Measurements from ENCODE around the gene GJD3. TPM values are rescaled to one million over a fixed set of nuclear protein-coding genes. Genes with fewer than 3 reads are reported as not detected.
A peak's percentile ranks its signal among the peaks of the same experiment; 100 is the strongest.

GJD3 gene
- total and polyA plus RNA-seq, 2 donors (not counting 3 experiments of a cell fraction or from before 2014, with no cell fraction given): 0.10 to 0.40 TPM

GRCh38 chr17:40361925-40362695, 2.4 kb downstream of the GJD3 start:
- peak overlapping the region; percentile 82 for H2AFZ ChIP-seq (ENCODE audit: low read depth, low read length)
- H3K36me3 ChIP-seq (ENCODE audit: control insufficient read depth in 2 of 2, extremely low read depth in 1 of 2, insufficient read depth in 2 of 2, low read length in 2 of 2): no peaks in the 10 kb centered on the region
- dilution Hi-C loops (cut with MboI; ENCODE audit: extremely low pct_ligation_motif_present, low sequenced_read_pairs): no loop called here
- no peaks in the 10 kb centered on the region for H4K20me1 ChIP-seq (replicated peaks; ENCODE audit: control insufficient read depth, extremely low read depth, insufficient read depth, low read length)
- H3K9me1 ChIP-seq (replicated peaks; ENCODE audit: control insufficient read depth, extremely low read depth, insufficient read depth, low read length): no peaks in the 10 kb centered on the region
- H3K4me3 ChIP-seq (replicated peaks in 1 of 3; ENCODE audit: insufficient read depth in 1 of 3, low read depth in 1 of 3, low read length in 3 of 3): peak overlapping the region in 1 of 3 experiments; percentile 41
- TF ChIP-seq GATA2 (IDR thresholded peaks at IDR 0.05; ENCODE audit: insufficient read depth, insufficient read length, low read depth, low read length): no peak
- TF ChIP-seq FOS (IDR thresholded peaks at IDR 0.05; ENCODE audit: borderline replicate concordance, insufficient read depth, low read length): no peak
- TF ChIP-seq JUN (IDR thresholded peaks at IDR 0.05; ENCODE audit: borderline replicate concordance, insufficient read depth, insufficient read length, low read depth): no peak
- no peak for TF ChIP-seq POLR2A (IDR thresholded peaks at IDR 0.05; ENCODE audit: low read depth, low read length)
- no peak for TF ChIP-seq MAX (IDR thresholded peaks at IDR 0.05; ENCODE audit: insufficient read depth, insufficient read length)
- no peak for TF ChIP-seq EZH2 (IDR thresholded peaks at IDR 0.05; ENCODE audit: borderline replicate concordance, low read depth, low read length, severe bottlenecking)
- no peak for TF ChIP-seq CTCF (IDR thresholded peaks at IDR 0.05; ENCODE audit: extremely low read depth in 1 of 2, insufficient read depth in 1 of 2, low read depth in 1 of 2, low read length in 2 of 2)
- no peak for TF ChIP-seq MYC (IDR thresholded peaks at IDR 0.05; ENCODE audit: low read depth, low read length)
- no peak for TF ChIP-seq POLR2AphosphoS5 (IDR thresholded peaks at IDR 0.05; ENCODE audit: insufficient read depth, low read depth, low read length)
- peaks cover 7% of the 10 kb centered on the region for H3K4me1 ChIP-seq (ENCODE audit: control insufficient read depth, extremely low read depth, insufficient read depth, low read length)
- no peak for DNase-seq (ENCODE audit: low read depth, low spot score)
- no peaks in the 10 kb centered on the region for H3K9me3 ChIP-seq (replicated peaks; ENCODE audit: control insufficient read depth, insufficient read depth, low read length)
- ChIA-PET POLR2A (no interaction called here), CTCF (interaction anchor here (0.9 to 18.3 kb wide), 16 partner anchors 7 to 1304 kb away, joined by 3 to 530 read pairs (median 5); partner anchors contain the start of genes IGFBP4, RARA and TOP2A)
- intact Hi-C loops (cut with micrococcal nuclease): loop anchor here (1.0 kb wide), 3 partner anchors 114 to 198 kb away; no protein-coding TSS in a partner anchor
- no peak overlapping the region for H3K27ac ChIP-seq (ENCODE audit: insufficient read depth, low read depth, low read length)
- BruUV-seq (replicated peaks): no TSS peak
- H3K4me2 ChIP-seq (ENCODE audit: insufficient read depth, low read length): peak overlapping the region; percentile 27
- no peaks in the 10 kb centered on the region for H3K27me3 ChIP-seq (ENCODE audit: control insufficient read depth in 2 of 2, insufficient read depth in 2 of 2, low read length in 2 of 2)
- no peak for FAIRE-seq
- no peak overlapping the region for H3K9ac ChIP-seq (replicated peaks; ENCODE audit: extremely low read depth, insufficient read depth, low read length)
- H3K79me2 ChIP-seq (ENCODE audit: control insufficient read depth, insufficient read depth, low read length): no peaks in the 10 kb centered on the region

All from endothelial cell of umbilical vein (primary cell).